NCI-H2081 treated with DMSO at 0.1 percent for 48 hours (cell line): ENCODE measurements around the gene CPM.

ENCODE experiments used
- DNase-seq: peaks from one replicate; lab custom pipeline; 2025; lab: John Stamatoyannopoulos, UW

Gene CPM

GRCh38 chr12:68878283-68878682 lies 54.7 kb downstream of the CPM start:
- DNase-seq, result no peak

GRCh38 chr12:68877583-68877982 lies 55.4 kb downstream of the CPM start:
- no peak for DNase-seq

- no peak for DNase-seq
Measured at GRCh38 chr12:68876461-68876860, 56.5 kb downstream of the CPM start.

- DNase-seq, result no peak
Measured at GRCh38 chr12:68873316-68873715, 59.7 kb downstream of the CPM start.

- DNase-seq, result no peak
Measured at GRCh38 chr12:68871921-68872320, 61.0 kb downstream of the CPM start.

GRCh38 chr12:68871396-68871795 lies 61.6 kb downstream of the CPM start:
- DNase-seq, result no peak

- no peak for DNase-seq
Measured at GRCh38 chr12:68870443-68870842, 62.5 kb downstream of the CPM start.

- DNase-seq, result no peak
Measured at GRCh38 chr12:68870011-68870410, 63.0 kb downstream of the CPM start.

- DNase-seq, result no peak
Measured at GRCh38 chr12:68868043-68868790, 64.8 kb downstream of the CPM start.

GRCh38 chr12:68867606-68868005 lies 65.4 kb downstream of the CPM start:
- no peak for DNase-seq

- no peak for DNase-seq
Measured at GRCh38 chr12:68866950-68867349, 66.0 kb downstream of the CPM start.

- no peak for DNase-seq
Measured at GRCh38 chr12:68865399-68866164, 67.4 kb downstream of the CPM start.

GRCh38 chr12:68864604-68865003 lies 68.4 kb downstream of the CPM start:
- no peak for DNase-seq

- peak; percentile 15 for DNase-seq
Measured at GRCh38 chr12:68863886-68864454, 69.0 kb downstream of the CPM start.

- DNase-seq, result no peak
Measured at GRCh38 chr12:68863109-68863770, 69.7 kb downstream of the CPM start.

- DNase-seq, result no peak
Measured at GRCh38 chr12:68861890-68862289, 71.1 kb downstream of the CPM start.

GRCh38 chr12:68856510-68856909 lies 76.5 kb downstream of the CPM start:
- no peak for DNase-seq

GRCh38 chr12:68855771-68856170 lies 77.2 kb downstream of the CPM start:
- no peak for DNase-seq

- DNase-seq, result no peak
Measured at GRCh38 chr12:68855111-68855510, 77.9 kb downstream of the CPM start.

- no peak for DNase-seq
Measured at GRCh38 chr12:68854554-68854953, 78.4 kb downstream of the CPM start.

GRCh38 chr12:68854078-68854468 lies 78.9 kb downstream of the CPM start:
- DNase-seq, result no peak

- no peak for DNase-seq
Measured at GRCh38 chr12:68853396-68854077, 79.4 kb downstream of the CPM start.
